Panc1 (cell line): ENCODE results near the gene SGIP1.

Experiments used
- SIN3A ChIP-seq: IDR thresholded peaks from 2 replicates; pipeline ENCODE4 v1.6.1; 2012; ENCODE audit warnings: low read depth, mild to moderate bottlenecking, low read length, moderate library complexity, borderline replicate concordance; ENCODE audit not compliant: insufficient read depth
- TCF7L2 ChIP-seq: IDR thresholded peaks from 2 replicates; pipeline ENCODE4 v1.6.1; 2011; ENCODE audit warnings: mild to moderate bottlenecking, low read depth, low read length, inconsistent platforms
- TF ChIP-seq, protein P1 (sequence below): fragments of 450-650 bp; IDR thresholded peaks from 2 replicates; pipeline ENCODE4 v1.5.1; 2017; ENCODE audit warnings: mild to moderate bottlenecking
- TF ChIP-seq, protein P2 (sequence below), 2 experiments: IDR thresholded peaks; 2 replicates each; pipeline ENCODE4 v1.6.1; 2011 to 2012; ENCODE audit warnings: low read depth in 2 of 2, control low read depth in 1 of 2, low read length in 1 of 2, mild to moderate bottlenecking in 1 of 2, moderate library complexity in 1 of 2; ENCODE audit not compliant: insufficient read depth in 1 of 2

DNA sequence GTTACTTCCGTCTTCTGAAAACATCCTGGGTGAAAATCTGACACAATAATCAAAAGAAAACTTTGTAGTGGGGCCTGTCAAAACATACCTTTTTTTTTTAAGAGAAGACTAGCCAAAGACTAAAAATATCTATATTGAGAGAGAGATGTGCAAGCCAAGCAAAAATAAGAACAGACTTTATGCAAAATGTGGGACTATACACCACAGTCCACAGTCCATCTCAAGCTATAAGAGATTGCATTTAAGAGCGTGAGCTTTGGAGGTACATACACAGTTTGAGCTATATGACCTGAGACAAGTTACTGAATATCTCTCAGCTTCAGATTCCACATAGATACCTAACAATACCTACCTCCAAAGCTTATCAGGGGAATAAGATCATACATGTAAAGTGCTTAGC lies 153.4 kb downstream of the SGIP1 start:
- TF ChIP-seq, protein P1, sequence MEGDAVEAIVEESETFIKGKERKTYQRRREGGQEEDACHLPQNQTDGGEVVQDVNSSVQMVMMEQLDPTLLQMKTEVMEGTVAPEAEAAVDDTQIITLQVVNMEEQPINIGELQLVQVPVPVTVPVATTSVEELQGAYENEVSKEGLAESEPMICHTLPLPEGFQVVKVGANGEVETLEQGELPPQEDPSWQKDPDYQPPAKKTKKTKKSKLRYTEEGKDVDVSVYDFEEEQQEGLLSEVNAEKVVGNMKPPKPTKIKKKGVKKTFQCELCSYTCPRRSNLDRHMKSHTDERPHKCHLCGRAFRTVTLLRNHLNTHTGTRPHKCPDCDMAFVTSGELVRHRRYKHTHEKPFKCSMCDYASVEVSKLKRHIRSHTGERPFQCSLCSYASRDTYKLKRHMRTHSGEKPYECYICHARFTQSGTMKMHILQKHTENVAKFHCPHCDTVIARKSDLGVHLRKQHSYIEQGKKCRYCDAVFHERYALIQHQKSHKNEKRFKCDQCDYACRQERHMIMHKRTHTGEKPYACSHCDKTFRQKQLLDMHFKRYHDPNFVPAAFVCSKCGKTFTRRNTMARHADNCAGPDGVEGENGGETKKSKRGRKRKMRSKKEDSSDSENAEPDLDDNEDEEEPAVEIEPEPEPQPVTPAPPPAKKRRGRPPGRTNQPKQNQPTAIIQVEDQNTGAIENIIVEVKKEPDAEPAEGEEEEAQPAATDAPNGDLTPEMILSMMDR = no peak
- TF ChIP-seq, protein P2, sequence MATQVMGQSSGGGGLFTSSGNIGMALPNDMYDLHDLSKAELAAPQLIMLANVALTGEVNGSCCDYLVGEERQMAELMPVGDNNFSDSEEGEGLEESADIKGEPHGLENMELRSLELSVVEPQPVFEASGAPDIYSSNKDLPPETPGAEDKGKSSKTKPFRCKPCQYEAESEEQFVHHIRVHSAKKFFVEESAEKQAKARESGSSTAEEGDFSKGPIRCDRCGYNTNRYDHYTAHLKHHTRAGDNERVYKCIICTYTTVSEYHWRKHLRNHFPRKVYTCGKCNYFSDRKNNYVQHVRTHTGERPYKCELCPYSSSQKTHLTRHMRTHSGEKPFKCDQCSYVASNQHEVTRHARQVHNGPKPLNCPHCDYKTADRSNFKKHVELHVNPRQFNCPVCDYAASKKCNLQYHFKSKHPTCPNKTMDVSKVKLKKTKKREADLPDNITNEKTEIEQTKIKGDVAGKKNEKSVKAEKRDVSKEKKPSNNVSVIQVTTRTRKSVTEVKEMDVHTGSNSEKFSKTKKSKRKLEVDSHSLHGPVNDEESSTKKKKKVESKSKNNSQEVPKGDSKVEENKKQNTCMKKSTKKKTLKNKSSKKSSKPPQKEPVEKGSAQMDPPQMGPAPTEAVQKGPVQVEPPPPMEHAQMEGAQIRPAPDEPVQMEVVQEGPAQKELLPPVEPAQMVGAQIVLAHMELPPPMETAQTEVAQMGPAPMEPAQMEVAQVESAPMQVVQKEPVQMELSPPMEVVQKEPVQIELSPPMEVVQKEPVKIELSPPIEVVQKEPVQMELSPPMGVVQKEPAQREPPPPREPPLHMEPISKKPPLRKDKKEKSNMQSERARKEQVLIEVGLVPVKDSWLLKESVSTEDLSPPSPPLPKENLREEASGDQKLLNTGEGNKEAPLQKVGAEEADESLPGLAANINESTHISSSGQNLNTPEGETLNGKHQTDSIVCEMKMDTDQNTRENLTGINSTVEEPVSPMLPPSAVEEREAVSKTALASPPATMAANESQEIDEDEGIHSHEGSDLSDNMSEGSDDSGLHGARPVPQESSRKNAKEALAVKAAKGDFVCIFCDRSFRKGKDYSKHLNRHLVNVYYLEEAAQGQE (IDR thresholded peaks at IDR 0.05; ENCODE audit: insufficient read depth in 1 of 2, low read depth in 2 of 2, low read length in 1 of 2) = no peak
- TF ChIP-seq SIN3A (no peak), TCF7L2 (no peak)
